Tongue (tissue), 1 donor: ENCODE measurements around the gene STARD7. TPM values are rescaled to one million over a fixed set of nuclear protein-coding genes. Genes with fewer than 3 reads are reported as not detected.

Source experiments
- total RNA-seq: library from RNA; depleted of rRNA; stranded (reverse); fragments of >200 nt; gene quantifications from one replicate; pipeline ENCODE4 v1.2.3, GENCODE V29; 2014

The STARD7 gene
- total RNA-seq, 1 donor from 2014 or later, result 242 TPM

Other genes with a start within 250 kb of the STARD7 start
- gene ANKRD36C, start 217.0 kb downstream of the STARD7 start, total RNA-seq, result 165 TPM
- 2.8 TPM for gene GPAT2, start 173.9 kb downstream of the STARD7 start, total RNA-seq
- gene ADRA2B, start 92.3 kb downstream of the STARD7 start, total RNA-seq, result 5.2 TPM
- not detected for gene ASTL, start 70.3 kb downstream of the STARD7 start, total RNA-seq
- gene DUSP2, start 63.4 kb downstream of the STARD7 start, total RNA-seq, result 8.0 TPM
- gene TMEM127, start 57.2 kb upstream of the STARD7 start, total RNA-seq, result 17.4 TPM
- 74.4 TPM for gene CIAO1, start 57.4 kb upstream of the STARD7 start, total RNA-seq
- gene SNRNP200, start 96.7 kb upstream of the STARD7 start, total RNA-seq, result 66.6 TPM
- gene ITPRIPL1, start 116.5 kb upstream of the STARD7 start, total RNA-seq, result 6.3 TPM
- 4.6 TPM for gene NCAPH, start 126.9 kb upstream of the STARD7 start, total RNA-seq